Right cardiac atrium (tissue), 5 donors: ENCODE data around the gene ZNF134. TPM values are rescaled to one million over a fixed set of nuclear protein-coding genes. Genes with fewer than 3 reads are reported as not detected.

ENCODE experiments used
- ATAC-seq, 2 donors: fragments of 200-7000 bp; cut with Tn5 transposase; one replicate each; pipeline versions ENCODE4 v1.8.0 to v1.9.1; 2020; ENCODE audit warnings: moderate library complexity in 2 of 2, mild to moderate bottlenecking in 1 of 2
- DNase-seq, 3 donors: peaks; one replicate each; pipeline ENCODE4 v3.0.0-alpha.2; 2020
- H3K27ac ChIP-seq: one replicate; pipeline ENCODE4 v1.5.1; 2013; ENCODE audit warnings: mild to moderate bottlenecking, low read length, control low read depth, moderate library complexity
- H3K27me3 ChIP-seq: one replicate; pipeline ENCODE4 v1.6.1; 2013; ENCODE audit not compliant: control insufficient read depth, insufficient read depth
- H3K4me1 ChIP-seq: one replicate; pipeline ENCODE4 v1.6.1; 2013; ENCODE audit warnings: low read length; ENCODE audit not compliant: control insufficient read depth, insufficient read depth
- H3K4me3 ChIP-seq: one replicate; pipeline ENCODE4 v1.5.1; 2013; ENCODE audit warnings: low read length, control low read depth
- H3K9me3 ChIP-seq: one replicate; pipeline ENCODE4 v1.6.1; 2013; ENCODE audit warnings: low read length; ENCODE audit not compliant: control insufficient read depth
- WGBS: extraction: QIAGEN DNeasy Blood & Tissue Kit; methylation state at CpG from one replicate; pipeline ENCODE4 v1.1.7; 2013; 5-methylcytosine and 5-hydroxymethylcytosine counted together
- intact Hi-C, 4 donors: fragments of 100-400 bp; cut with DNase I; formaldehyde crosslinking; loops; one replicate each; pipeline versions ENCODE4 v1.11.0 to v1.14.0; 2022 to 2023
- long read RNA-seq, 4 donors: library from polyadenylated mRNA; unstranded; transcript quantifications; one replicate each; pipeline ENCODE4 v2.0.0, GENCODE V29; 2020 to 2021
- polyA plus RNA-seq: library from polyadenylated mRNA; stranded (reverse); fragments of 200-250 nt; gene quantifications from one replicate; pipeline ENCODE4 v1.2.3, GENCODE V29; 2013
- total RNA-seq, 4 donors: library from RNA; stranded (reverse); fragmentation: NEBNext Ultra II Directional; extraction: Animal tissue kit (Norgen Biotek cat#: 25700); gene quantifications; one replicate each; pipeline ENCODE4 v1.2.1, GENCODE V29; 2021
- donor health status: healthy with polysubstance abuse.
- donor health status: DM: no; HTN: yes; CAD: no.
- donor health status: DM: no; HTN: no; CAD: no.
- donor health status: DM: no; HTN: yes; CAD: no; lungs with severe emphysema.
- donor health status: DM: yes; HTN: yes; CAD: no.

ZNF134 gene
- total RNA-seq (10 to 100 TPM; 15.1 to 20.1 (median 17.3) TPM), polyA plus RNA-seq (5.5 TPM)
- long read RNA-seq, donor 1, full-length matches to known transcripts, result 29 of 31 reads
- long read RNA-seq, donor 1, partial matches to known transcripts, result 0 of 31 reads
- long read RNA-seq, donor 1, other reads (novel, unspliced or antisense), result 2 of 31 reads
- long read RNA-seq, donor 2, full-length matches to known transcripts, result 24 of 25 reads
- long read RNA-seq, donor 2, partial matches to known transcripts, result 0 of 25 reads
- long read RNA-seq, donor 2, other reads (novel, unspliced or antisense), result 1 of 25 reads
- long read RNA-seq, donor 3, full-length matches to known transcripts, result 128 of 137 reads
- long read RNA-seq, donor 3, partial matches to known transcripts, result 1 of 137 reads
- long read RNA-seq, donor 3, other reads (novel, unspliced or antisense), result 8 of 137 reads
- long read RNA-seq, donor 4, full-length matches to known transcripts, result 18 of 18 reads
- long read RNA-seq, donor 4, partial matches to known transcripts, result 0 of 18 reads
- long read RNA-seq, donor 4, other reads (novel, unspliced or antisense), result 0 of 18 reads

DNA sequence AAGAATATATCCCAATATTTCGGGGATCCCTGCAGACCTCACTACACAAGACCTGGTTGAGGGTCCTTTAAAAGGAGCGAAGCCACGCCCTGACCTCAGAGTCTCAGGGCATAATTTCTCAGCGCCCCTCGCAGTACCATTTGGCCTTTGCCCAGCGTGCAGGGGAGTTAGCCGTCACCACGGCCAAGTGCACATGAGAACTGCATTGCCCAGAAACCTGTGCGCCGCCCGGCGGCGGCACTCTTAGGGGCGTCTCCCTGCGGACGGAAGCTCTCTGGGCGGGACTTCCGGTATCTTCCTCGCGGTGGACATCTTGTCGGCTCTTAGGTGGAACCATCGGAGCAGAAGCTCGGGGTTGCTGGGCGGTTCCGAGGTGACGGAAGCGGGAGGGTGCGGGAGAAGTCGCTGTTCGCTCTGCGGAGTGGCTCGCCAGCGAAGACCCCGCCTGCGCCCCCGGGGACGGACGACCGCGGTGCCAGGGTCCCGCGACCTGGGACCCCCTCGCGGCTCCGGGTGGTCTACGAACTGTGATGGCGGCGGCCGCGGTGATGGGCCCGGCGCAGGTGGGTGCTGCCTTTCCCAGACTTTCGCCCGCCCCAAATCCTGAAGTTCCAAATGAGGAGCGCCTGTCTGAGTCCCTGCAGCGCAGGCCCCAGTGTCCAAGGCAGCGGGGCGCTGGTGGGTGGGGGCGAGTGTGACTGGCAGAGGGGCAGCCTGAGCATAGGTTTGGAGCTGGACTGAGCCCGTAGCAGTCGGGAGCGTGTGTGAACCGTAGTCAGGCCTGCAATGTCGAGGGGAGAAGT lies at the start of gene ZNF134:
Gene ZNF134 (plus strand): TSS at position 302 of the 803 bp plus-strand sequence. CDS start 5,227 bp downstream, outside the sequence.
- ATAC-seq (peak; percentile 98), DNase-seq (peak; percentile 95 to 98 (median 97))
- Histone ChIP-seq H3K4me3 (peak within 1 kb of the TSS; percentile 70), H3K4me1 (peaks cover 2% of the 10 kb centered on the region), H3K9me3 (peaks cover 12% of the 10 kb centered on the region), H3K27me3 (no peaks in the 10 kb centered on the region), H3K27ac (peak within 1 kb of the TSS; percentile 55)
- intact Hi-C loops, result no loop called here
- 2% methylated on average over 64 of the region's 64 CpGs for WGBS

DNA sequence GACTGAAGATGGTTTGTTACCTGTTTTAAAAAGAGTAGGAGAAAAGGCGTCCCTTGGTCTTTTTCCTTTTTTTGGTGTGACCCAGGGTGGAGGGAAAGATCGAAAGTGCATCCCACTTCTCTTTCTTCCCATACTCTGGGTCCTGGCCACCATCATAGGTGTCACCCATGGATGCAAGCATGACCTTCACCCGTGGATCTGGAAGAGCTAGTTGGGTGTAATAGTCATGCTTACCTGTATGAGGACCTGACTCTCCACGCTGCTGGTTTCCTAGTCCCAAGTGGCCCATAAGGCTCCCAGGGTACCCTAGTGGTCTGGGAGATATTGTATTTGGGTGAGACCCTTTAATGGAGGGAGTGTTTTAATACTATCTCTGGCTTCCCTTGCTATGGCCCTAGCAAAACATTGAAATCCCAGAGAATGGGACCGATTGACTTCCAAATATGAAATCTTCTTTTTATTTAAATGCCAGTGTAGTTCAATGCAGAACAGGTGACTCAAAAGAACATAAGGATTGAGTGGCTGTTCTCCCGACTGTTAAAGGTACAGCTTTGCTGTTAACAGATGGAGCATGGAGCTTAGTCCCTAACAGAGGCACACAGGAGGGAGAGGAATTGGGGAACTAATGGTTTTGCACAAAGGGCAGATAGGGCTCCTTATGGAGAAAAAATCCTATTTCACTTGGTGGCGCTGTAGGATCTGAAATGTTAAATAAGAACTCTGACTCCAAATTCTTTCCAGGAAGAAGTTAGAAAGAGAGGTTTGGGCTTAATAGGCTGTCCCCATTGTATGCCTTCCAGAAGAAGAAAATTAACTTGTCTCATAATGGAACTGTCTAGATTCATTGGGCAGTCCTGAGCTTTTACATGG lies 47.4 kb upstream of the ZNF134 start:
- peaks cover 10% of the 10 kb centered on the region for H3K9me3 ChIP-seq
- no peak for DNase-seq
- 56% methylated on average over 7 of the region's 7 CpGs for WGBS
- H3K4me3 ChIP-seq, result no peak overlapping the region
- no peak overlapping the region for H3K27ac ChIP-seq
- H3K27me3 ChIP-seq, result no peaks in the 10 kb centered on the region
- intact Hi-C loops, result no loop called here
- no peak for ATAC-seq
- H3K4me1 ChIP-seq, result no peaks in the 10 kb centered on the region

DNA sequence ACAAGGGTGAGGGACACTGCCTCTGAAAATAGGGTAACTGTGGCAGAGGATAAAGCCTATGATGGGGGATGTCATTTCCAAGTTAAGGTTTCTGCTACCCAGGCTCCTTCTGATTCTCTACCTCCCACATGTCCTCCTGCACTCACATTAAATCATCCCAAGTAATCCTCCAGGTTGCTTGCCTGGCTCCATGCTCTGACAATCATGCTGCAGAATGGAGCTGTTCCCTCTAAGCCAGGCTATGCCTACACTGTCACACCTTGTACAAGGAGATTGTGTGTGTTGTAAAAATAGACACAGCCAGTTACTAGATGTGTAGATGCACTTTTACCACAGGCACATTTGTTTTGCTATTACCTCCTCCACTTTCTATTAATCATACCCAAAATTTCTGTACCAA lies 43.3 kb upstream of the ZNF134 start:
- Histone ChIP-seq H3K9me3 (peaks cover 37% of the 10 kb centered on the region), H3K27ac (no peak overlapping the region), H3K4me1 (no peaks in the 10 kb centered on the region), H3K4me3 (no peak overlapping the region), H3K27me3 (no peaks in the 10 kb centered on the region)
- no peak for ATAC-seq
- no peak for DNase-seq
- intact Hi-C loops, result no loop called here

DNA sequence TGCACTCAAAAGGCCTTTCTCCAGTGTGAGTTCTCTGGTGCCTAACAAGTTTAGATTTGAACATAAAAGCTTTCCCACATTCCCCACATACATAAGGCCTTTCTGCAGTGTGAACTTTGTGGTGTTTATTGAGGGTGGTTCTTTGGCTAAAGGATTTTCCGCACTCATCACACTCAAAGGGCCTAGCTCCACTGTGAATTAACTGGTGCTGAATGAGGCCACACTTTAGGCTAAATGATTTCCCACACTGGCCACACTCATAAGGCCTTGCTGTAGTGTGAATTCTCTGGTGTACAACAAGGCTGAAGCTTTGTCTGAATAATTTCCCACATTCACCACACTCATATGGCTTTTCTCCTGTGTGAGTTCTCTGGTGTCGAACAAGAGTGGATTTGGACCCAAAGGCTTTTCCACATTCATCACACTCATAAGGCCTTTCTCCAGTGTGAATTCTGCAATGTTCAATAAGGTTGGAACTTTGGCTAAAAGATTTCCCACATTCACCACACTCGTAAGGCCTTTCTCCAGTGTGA lies 41.6 kb upstream of the ZNF134 start:
- intact Hi-C loops, result no loop called here
- WGBS, result 95% methylated on average over 3 of the region's 3 CpGs
- Histone ChIP-seq H3K4me3 (no peak overlapping the region), H3K27ac (no peak overlapping the region), H3K9me3 (peaks cover 38% of the 10 kb centered on the region), H3K4me1 (no peaks in the 10 kb centered on the region), H3K27me3 (no peaks in the 10 kb centered on the region)
- DNase-seq (no peak), ATAC-seq (no peak)

DNA sequence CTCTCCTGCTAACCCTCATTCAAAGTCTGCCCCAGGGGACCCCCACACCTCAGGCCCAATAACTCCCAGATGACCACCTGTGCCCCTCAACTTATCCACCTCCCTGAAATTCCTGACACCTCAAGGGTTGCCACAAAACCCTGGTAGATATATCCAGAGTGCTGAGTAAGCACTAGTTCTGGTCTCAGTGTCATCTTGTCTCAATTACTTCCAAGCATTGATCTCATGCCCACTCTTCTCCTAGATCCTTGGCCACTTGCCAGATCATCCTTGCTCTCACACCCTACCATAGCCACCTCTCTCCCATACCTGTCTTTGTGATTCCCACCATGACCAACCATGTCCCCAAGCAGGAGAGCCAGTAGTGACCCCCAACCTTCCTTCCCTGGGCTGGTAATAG lies 37.4 kb upstream of the ZNF134 start:
- no peak for ATAC-seq
- H3K27me3 ChIP-seq, result no peaks in the 10 kb centered on the region
- no peak overlapping the region for H3K4me3 ChIP-seq
- peaks cover 6% of the 10 kb centered on the region for H3K4me1 ChIP-seq
- H3K27ac ChIP-seq, result no peak overlapping the region
- no peak for DNase-seq
- intact Hi-C loops, result no loop called here
- peaks cover 32% of the 10 kb centered on the region for H3K9me3 ChIP-seq

DNA sequence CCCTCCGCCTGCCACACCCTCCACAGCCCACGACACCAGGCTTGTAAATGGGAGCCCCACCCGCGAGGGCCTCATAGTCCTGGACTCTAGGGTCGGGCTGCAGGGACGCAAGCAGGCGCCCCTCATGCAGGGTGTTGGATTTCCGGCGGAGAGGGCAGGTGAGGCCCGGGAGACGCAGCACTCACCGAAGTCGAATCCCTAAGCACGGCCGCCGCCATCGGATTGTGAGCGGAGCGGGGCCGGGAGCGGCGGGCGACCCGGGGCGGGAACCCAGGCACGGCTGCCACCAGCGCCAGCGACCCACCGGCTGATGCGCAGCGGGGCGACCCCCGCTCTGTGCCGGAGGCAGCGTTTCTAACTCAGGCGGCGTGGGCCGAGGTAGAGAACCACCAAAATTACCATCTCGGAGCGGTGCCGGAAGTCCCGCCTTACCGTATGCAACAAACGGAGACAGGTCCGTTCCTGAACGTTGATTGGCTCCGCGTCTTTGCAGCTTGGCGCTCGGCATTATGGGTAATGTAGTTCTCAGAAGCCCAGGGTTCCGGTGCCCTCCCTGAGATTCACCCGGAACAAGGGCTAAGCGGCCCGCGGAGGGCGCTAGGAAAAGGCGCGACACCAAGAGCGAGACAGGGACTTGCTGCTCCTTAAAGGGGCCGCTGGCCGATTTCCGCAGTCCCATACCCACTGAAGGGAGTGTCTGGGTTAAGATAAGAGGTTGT lies 35.4 kb upstream of the ZNF134 start, which contains the start of gene ZNF416:
Gene ZNF416 (minus strand): TSS at position 425 of the 719 bp plus-strand sequence. CDS start 207 bp downstream, at position 218.
- H3K4me3 ChIP-seq, result peak within 1 kb of the TSS; percentile 85
- peak; percentile 97 to 98 (median 98) for DNase-seq
- H3K27ac ChIP-seq, result no peak within 1 kb of the TSS
- peaks cover 16% of the 10 kb centered on the region for H3K9me3 ChIP-seq
- peak; percentile 98 for ATAC-seq
- no peaks in the 10 kb centered on the region for H3K27me3 ChIP-seq
- under 1% methylated on average over 62 of the region's 62 CpGs for WGBS
- H3K4me1 ChIP-seq, result peaks cover 6% of the 10 kb centered on the region
- intact Hi-C loops, result no loop called here

DNA sequence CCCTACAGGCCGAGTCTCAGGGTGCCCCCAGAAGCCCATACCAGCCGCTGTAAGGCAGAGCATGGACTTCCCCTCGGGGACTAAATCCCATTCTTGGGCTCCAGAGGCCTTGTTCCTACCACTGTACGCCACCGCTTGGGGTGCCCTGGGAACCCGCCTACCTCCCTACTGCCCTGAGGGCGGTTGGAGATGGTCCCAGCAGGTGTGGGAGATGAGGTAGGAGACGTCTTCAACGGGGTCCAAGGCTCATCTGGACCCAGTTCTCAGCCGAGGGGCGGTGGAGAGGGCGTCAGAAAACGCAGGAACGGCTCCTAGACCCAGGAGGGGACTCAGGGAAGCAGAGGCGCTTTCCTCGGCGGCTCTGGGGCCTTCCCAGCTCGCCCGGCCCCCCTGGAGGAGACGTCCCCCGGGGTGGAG lies 30.9 kb upstream of the ZNF134 start:
- peaks cover under 1% of the 10 kb centered on the region for H3K4me1 ChIP-seq
- no peaks in the 10 kb centered on the region for H3K9me3 ChIP-seq
- intact Hi-C loops, result no loop called here
- ATAC-seq (no peak), DNase-seq (no peak)
- WGBS, result 34% methylated on average over 21 of the region's 21 CpGs
- no peaks in the 10 kb centered on the region for H3K27me3 ChIP-seq
- H3K4me3 ChIP-seq, result peak overlapping the region; percentile 70
- no peak overlapping the region for H3K27ac ChIP-seq

DNA sequence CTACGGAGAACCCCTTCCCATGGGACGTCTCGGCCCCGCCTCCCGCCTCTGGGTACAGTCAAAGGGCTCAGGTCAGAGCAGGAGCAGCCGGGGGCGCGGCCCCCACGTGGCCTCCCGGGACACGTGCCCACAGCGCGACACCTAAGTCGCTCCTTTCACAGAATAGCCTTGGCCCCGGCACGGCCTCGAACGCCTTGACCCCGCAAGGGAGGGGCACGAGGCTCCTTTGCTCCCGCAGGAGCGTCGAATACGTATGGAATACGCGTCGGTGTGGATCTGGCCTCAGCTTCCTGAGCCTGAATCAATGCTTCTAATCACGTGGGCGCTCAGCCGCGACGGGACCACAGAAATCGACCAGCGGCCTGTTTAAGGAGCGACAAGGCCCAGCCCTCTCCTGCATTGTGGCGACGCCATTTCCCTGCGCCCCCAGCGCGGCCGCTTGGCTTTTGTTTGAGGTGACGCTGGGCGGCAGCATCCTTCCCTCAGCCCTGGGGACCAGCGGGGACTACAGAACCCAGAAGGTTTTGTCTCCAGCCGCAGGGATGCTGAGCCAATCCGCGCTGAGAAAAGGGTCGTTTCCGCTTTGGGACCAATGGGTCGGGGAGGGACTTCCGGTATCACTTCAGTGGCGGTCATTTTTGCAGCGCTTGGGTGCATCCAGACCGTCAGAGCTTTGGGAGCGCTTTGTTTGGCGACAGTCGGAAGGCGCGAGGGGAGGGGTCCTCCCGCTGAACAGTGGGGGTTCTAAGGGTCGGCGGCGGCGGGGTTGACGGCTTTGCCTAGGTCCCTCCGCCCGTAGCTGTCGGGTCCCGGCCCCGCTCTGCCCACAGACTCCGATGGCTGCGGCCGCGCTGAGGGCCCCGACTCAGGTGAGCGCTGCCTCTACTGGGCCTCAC lies 30.3 kb upstream of the ZNF134 start, which contains the start of gene ZIK1:
Gene ZIK1 (plus strand): TSS at position 625 of the 896 bp plus-strand sequence. CDS start 212 bp downstream, at position 837.
- H3K27me3 ChIP-seq, result no peaks in the 10 kb centered on the region
- DNase-seq (peak; percentile 92 to 96 (median 95)), ATAC-seq (peak; percentile 97)
- peak within 1 kb of the TSS; percentile 70 for H3K4me3 ChIP-seq
- no peaks in the 10 kb centered on the region for H3K4me1 ChIP-seq
- no peaks in the 10 kb centered on the region for H3K9me3 ChIP-seq
- H3K27ac ChIP-seq, result peak within 1 kb of the TSS; percentile 8
- 2% methylated on average over 76 of the region's 76 CpGs for WGBS
- intact Hi-C loops, result no loop called here

DNA sequence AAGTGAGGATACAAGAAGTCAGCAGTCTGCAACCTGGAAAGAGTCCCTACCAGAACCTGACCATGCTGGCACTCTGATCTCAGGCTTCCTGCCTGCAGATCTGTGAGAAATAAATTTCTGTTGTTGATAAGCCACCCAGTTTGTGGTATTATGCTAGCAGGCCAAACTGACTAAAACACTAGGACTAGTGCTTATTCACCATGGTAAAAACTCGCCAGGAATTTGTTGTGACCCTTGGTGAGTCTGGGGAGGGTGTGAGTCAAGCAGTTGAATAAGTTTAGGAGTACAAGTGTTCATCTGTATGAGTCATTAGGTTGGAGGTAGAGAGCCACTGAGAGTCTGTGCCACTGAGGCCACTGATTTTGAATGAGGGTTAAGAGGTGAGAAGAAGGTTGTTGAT lies 26.5 kb upstream of the ZNF134 start:
- Histone ChIP-seq H3K4me1 (no peaks in the 10 kb centered on the region), H3K4me3 (no peak overlapping the region), H3K27me3 (no peaks in the 10 kb centered on the region), H3K9me3 (peaks cover 22% of the 10 kb centered on the region), H3K27ac (no peak overlapping the region)
- 99% methylated on average over 1 of the region's 1 CpG for WGBS
- no peak for ATAC-seq
- intact Hi-C loops, result no loop called here
- no peak for DNase-seq
